ENCODE measurements around the gene BRD4. TPM values are rescaled to one million over a fixed set of nuclear protein-coding genes. Genes with fewer than 3 reads are reported as not detected.

The BRD4 gene
- total RNA-seq, 2 experiments from 2014 or later: 33.6 to 143 TPM

- no peak overlapping the region for H3K4me2 ChIP-seq (ENCODE audit: low read length)
- no peaks in the 10 kb centered on the region for H3K36me3 ChIP-seq (ENCODE audit: insufficient read depth, low read length)
- no peak overlapping the region for H3K27ac ChIP-seq (ENCODE audit: low read depth, low read length, poor library complexity, severe bottlenecking)
- peaks cover 21% of the 10 kb centered on the region for H3K4me1 ChIP-seq (ENCODE audit: insufficient read depth, low read length, poor library complexity, severe bottlenecking)
- no TSS peak for BruUV-seq (replicated peaks)
- H3K9me3 ChIP-seq (ENCODE audit: low read length): no peaks in the 10 kb centered on the region
- no peaks in the 10 kb centered on the region for H3K79me2 ChIP-seq (ENCODE audit: insufficient read depth, low read depth, low read length)
- no peak for DNase-seq (ENCODE audit: low spot score)
- TF ChIP-seq EZH2phosphoT487 (IDR thresholded peaks at IDR 0.05; ENCODE audit: borderline replicate concordance, low read depth, low read length) (no peak), CTCF (conservative IDR thresholded peaks at IDR 0.05; ENCODE audit: low read length) (no peak)
- H3K9me2 ChIP-seq (ENCODE audit: insufficient read depth, low read length): no peaks in the 10 kb centered on the region
- no peak overlapping the region for H2AFZ ChIP-seq (ENCODE audit: low read length)
- H4K20me1 ChIP-seq (ENCODE audit: insufficient read depth, low read length): no peaks in the 10 kb centered on the region
- no peak overlapping the region for H3K4me3 ChIP-seq (ENCODE audit: low read depth, low read length, poor library complexity, severe bottlenecking)
- intact Hi-C loops (cut with micrococcal nuclease; ENCODE audit: unreplicated experiment): no loop called here
- CTCF ChIA-PET (ENCODE audit: unreplicated experiment): interaction anchor here (0.6 kb wide), 1 partner anchor 290 kb away, joined by 11 read pairs; no protein-coding TSS in a partner anchor
- POLR2A ChIA-PET: interaction anchor here (0.7 kb wide), 1 partner anchor 16 kb away, joined by 6 read pairs; no protein-coding TSS in a partner anchor
Observed at GRCh38 chr19:15195371-15196334, 136.7 kb downstream of the BRD4 start.

GRCh38 chr19:15194938-15195337, 137.4 kb downstream of the BRD4 start:
- no TSS peak for BruUV-seq (replicated peaks)
- intact Hi-C loops (cut with micrococcal nuclease; ENCODE audit: unreplicated experiment): no loop called here
- CTCF ChIA-PET (ENCODE audit: unreplicated experiment): no interaction called here
- H3K36me3 ChIP-seq (ENCODE audit: insufficient read depth, low read length): no peaks in the 10 kb centered on the region
- no peaks in the 10 kb centered on the region for H3K79me2 ChIP-seq (ENCODE audit: insufficient read depth, low read depth, low read length)
- no peaks in the 10 kb centered on the region for H4K20me1 ChIP-seq (ENCODE audit: insufficient read depth, low read length)
- no peaks in the 10 kb centered on the region for H3K9me2 ChIP-seq (ENCODE audit: insufficient read depth, low read length)
- H3K9me3 ChIP-seq (ENCODE audit: low read length): no peaks in the 10 kb centered on the region
- H3K4me2 ChIP-seq (ENCODE audit: low read length): no peak overlapping the region
- H3K4me3 ChIP-seq (ENCODE audit: low read depth, low read length, poor library complexity, severe bottlenecking): no peak overlapping the region
- H3K27ac ChIP-seq (ENCODE audit: low read depth, low read length, poor library complexity, severe bottlenecking): no peak overlapping the region
- no peak for DNase-seq (ENCODE audit: low spot score)
- POLR2A ChIA-PET: interaction anchor here (0.7 kb wide), 1 partner anchor 17 kb away, joined by 6 read pairs; no protein-coding TSS in a partner anchor
- H3K4me1 ChIP-seq (ENCODE audit: insufficient read depth, low read length, poor library complexity, severe bottlenecking): peaks cover 21% of the 10 kb centered on the region
- TF ChIP-seq CTCF (conservative IDR thresholded peaks at IDR 0.05; ENCODE audit: low read length) (no peak), EZH2phosphoT487 (IDR thresholded peaks at IDR 0.05; ENCODE audit: borderline replicate concordance, low read depth, low read length) (no peak)
- H2AFZ ChIP-seq (ENCODE audit: low read length): no peak overlapping the region

GRCh38 chr19:15191982-15192381, 140.4 kb downstream of the BRD4 start:
- H3K36me3 ChIP-seq (ENCODE audit: insufficient read depth, low read length): no peaks in the 10 kb centered on the region
- H3K4me1 ChIP-seq (ENCODE audit: insufficient read depth, low read length, poor library complexity, severe bottlenecking): peaks cover 9% of the 10 kb centered on the region
- no peaks in the 10 kb centered on the region for H3K79me2 ChIP-seq (ENCODE audit: insufficient read depth, low read depth, low read length)
- H3K4me2 ChIP-seq (ENCODE audit: low read length): no peak overlapping the region
- TF ChIP-seq CTCF (conservative IDR thresholded peaks at IDR 0.05; ENCODE audit: low read length) (no peak), EZH2phosphoT487 (IDR thresholded peaks at IDR 0.05; ENCODE audit: borderline replicate concordance, low read depth, low read length) (no peak)
- H3K27ac ChIP-seq (ENCODE audit: low read depth, low read length, poor library complexity, severe bottlenecking): no peak overlapping the region
- no peaks in the 10 kb centered on the region for H4K20me1 ChIP-seq (ENCODE audit: insufficient read depth, low read length)
- no peak for DNase-seq (ENCODE audit: low spot score)
- H3K9me2 ChIP-seq (ENCODE audit: insufficient read depth, low read length): no peaks in the 10 kb centered on the region
- intact Hi-C loops (cut with micrococcal nuclease; ENCODE audit: unreplicated experiment): no loop called here
- no peak overlapping the region for H2AFZ ChIP-seq (ENCODE audit: low read length)
- H3K4me3 ChIP-seq (ENCODE audit: low read depth, low read length, poor library complexity, severe bottlenecking): no peak overlapping the region
- H3K9me3 ChIP-seq (ENCODE audit: low read length): no peaks in the 10 kb centered on the region
- ChIA-PET CTCF (ENCODE audit: unreplicated experiment) (no interaction called here), POLR2A (no interaction called here)
- BruUV-seq (replicated peaks): no TSS peak

Measured in OCI-LY7 (cell line).